Tibial artery (tissue), 4 donors: ENCODE results near the gene POLR2E.
A peak's percentile ranks its signal among the peaks of the same experiment; 100 is the strongest.

Source experiments
- DNase-seq, 2 donors: peaks; one replicate each; pipeline ENCODE4 v3.0.0-alpha.2; 2019
- H3K27ac ChIP-seq, 2 donors: fragments of 200-600 bp; sonication (generic) in 1 of 2; 1 replicate in 1 of 2; 2 replicates in 1 of 2; pipeline ENCODE4 v1.5.1; 2018 to 2019; ENCODE audit warnings: mild to moderate bottlenecking in 1 of 2
- H3K27me3 ChIP-seq, 2 donors: fragments of 200-600 bp; sonication (generic) in 1 of 2; one replicate each; pipeline versions ENCODE4 v1.5.1 to v1.6.0; 2016 to 2019
- H3K36me3 ChIP-seq, 3 donors: fragments of 200-600 bp; sonication (generic) in 2 of 3; one replicate each; pipeline ENCODE4 v1.5.1; 2016 to 2019; ENCODE audit warnings: mild to moderate bottlenecking in 2 of 3
- H3K4me1 ChIP-seq, 4 donors: fragments of 200-600 bp; sonication (generic) in 2 of 4; 1 replicate in 3 of 4; 2 replicates in 1 of 4; pipeline ENCODE4 v1.5.1; 2016 to 2019
- H3K4me3 ChIP-seq, 2 donors: fragments of 200-600 bp; sonication (generic) in 1 of 2; 1 replicate in 1 of 2; 2 replicates in 1 of 2; pipeline ENCODE4 v1.5.1; 2018 to 2019; ENCODE audit warnings: mild to moderate bottlenecking in 2 of 2
- H3K9me3 ChIP-seq, 3 donors: fragments of 200-600 bp; sonication (generic) in 1 of 3; one replicate each; pipeline ENCODE4 v1.5.1; 2016 to 2019
- intact Hi-C: fragments of 100-400 bp; cut with DNase I; formaldehyde crosslinking; loops from one replicate; pipeline ENCODE4 v1.15.0; 2023; ENCODE audit warnings: low total_unique reads
- TF ChIP-seq, protein P1 (sequence below), 2 experiments: fragments of 200-600 bp in 1 of 2; fragments of 450-650 bp in 1 of 2; IDR thresholded peaks; one replicate each; pipeline ENCODE4 v1.5.1; 2017 to 2019; ENCODE audit warnings: antibody characterized with exemption in 2 of 2, mild to moderate bottlenecking in 1 of 2, moderate library complexity in 1 of 2

Gene POLR2E

DNA sequence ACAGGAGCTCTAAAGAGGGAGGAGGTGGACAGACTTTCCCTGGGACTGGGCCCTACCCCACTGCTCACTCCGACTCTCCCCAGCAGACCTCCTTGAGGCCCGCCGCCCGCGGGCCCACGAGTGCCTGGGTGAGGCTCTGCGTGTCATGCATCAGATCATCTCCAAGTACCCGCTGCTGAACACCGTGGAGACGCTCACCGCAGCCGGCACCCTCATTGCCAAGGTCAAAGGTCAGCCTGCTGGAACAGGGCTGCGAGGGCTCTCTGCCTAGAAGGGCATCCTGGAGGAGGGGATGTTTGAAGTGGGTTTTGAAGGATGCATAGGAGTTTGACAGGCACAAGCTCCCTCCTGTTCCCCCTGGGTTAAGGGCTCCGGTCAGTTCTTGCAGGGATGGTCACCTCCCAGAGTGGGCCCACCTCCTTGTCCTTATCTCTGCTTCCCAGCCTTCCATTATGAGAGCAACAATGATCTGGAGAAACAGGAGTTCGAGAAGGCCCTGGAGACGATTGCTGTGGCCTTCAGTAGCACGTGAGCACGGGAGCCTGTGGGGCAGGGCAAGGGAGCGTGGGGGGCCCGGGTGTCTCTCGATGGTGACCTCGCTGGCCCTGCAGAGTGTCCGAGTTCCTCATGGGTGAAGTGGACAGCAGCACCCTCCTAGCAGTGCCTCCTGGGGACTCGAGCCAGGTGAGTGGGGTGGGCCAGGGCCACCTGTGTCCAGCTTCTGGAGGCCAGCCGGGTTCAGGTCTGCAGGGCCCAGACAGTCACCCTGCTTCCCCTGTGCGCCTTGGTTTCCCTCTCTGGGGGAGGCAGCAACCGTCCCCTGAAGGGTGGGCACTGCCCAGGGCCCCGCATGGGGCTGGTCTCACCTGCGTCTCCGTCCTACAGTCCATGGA, 21.9 kb downstream of the POLR2E start:
- Histone ChIP-seq H3K9me3 (no peaks in the 10 kb centered on the region), H3K4me3 (no peak overlapping the region), H3K27me3 (peaks cover 0 to 49% of the 10 kb centered on the region in 2 donors), H3K36me3 (no peaks in the 10 kb centered on the region), H3K27ac (no peak overlapping the region), H3K4me1 (peaks cover 3 to 24% (median 16%) of the 10 kb centered on the region in 4 donors)
- no peak for DNase-seq
- intact Hi-C loops: no loop called here
- TF ChIP-seq, protein P1, sequence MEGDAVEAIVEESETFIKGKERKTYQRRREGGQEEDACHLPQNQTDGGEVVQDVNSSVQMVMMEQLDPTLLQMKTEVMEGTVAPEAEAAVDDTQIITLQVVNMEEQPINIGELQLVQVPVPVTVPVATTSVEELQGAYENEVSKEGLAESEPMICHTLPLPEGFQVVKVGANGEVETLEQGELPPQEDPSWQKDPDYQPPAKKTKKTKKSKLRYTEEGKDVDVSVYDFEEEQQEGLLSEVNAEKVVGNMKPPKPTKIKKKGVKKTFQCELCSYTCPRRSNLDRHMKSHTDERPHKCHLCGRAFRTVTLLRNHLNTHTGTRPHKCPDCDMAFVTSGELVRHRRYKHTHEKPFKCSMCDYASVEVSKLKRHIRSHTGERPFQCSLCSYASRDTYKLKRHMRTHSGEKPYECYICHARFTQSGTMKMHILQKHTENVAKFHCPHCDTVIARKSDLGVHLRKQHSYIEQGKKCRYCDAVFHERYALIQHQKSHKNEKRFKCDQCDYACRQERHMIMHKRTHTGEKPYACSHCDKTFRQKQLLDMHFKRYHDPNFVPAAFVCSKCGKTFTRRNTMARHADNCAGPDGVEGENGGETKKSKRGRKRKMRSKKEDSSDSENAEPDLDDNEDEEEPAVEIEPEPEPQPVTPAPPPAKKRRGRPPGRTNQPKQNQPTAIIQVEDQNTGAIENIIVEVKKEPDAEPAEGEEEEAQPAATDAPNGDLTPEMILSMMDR (IDR thresholded peaks at IDR 0.05): no peak

GRCh38 chr19:1072371-1073015, 22.7 kb downstream of the POLR2E start:
- intact Hi-C loops: no loop called here
- H3K9me3 ChIP-seq: no peaks in the 10 kb centered on the region
- DNase-seq: no peak
- H3K4me3 ChIP-seq: no peak overlapping the region
- no peak overlapping the region for H3K27ac ChIP-seq
- TF ChIP-seq, protein P1 (IDR thresholded peaks at IDR 0.05): no peak
- H3K27me3 ChIP-seq: peaks cover 0 to 57% of the 10 kb centered on the region in 2 donors
- H3K4me1 ChIP-seq: peaks cover 3 to 25% (median 18%) of the 10 kb centered on the region in 4 donors
- H3K36me3 ChIP-seq: no peaks in the 10 kb centered on the region

GRCh38 chr19:1070931-1071791, 24.0 kb downstream of the POLR2E start:
- intact Hi-C loops: no loop called here
- Histone ChIP-seq H3K27ac (no peak overlapping the region), H3K27me3 (peaks cover 0 to 70% of the 10 kb centered on the region in 2 donors), H3K9me3 (no peaks in the 10 kb centered on the region), H3K4me1 (peaks cover 3 to 39% (median 31%) of the 10 kb centered on the region in 4 donors), H3K4me3 (peak overlapping the region in 1 of 2 donors; percentile 23), H3K36me3 (no peaks in the 10 kb centered on the region)
- DNase-seq: no peak
- TF ChIP-seq, protein P1 (IDR thresholded peaks at IDR 0.05): no peak

DNA sequence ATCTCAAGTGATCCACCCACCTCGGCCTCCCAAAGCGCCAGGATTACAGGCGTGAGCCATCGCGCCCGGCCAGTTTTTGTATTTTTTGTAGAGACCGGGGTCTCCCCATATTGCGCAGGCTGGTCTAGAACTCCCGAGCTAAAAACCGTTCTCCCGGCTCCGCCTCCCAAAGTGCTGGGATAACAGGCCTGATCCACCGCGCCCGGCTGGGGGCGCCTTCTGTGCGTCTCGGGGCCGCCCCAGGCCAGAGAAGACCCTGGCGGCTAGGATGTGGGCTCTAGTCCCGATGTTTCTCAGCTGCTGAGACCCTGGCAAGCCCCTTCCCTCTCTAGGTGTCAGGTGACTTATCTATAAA, 24.6 kb downstream of the POLR2E start:
- peaks cover 3 to 45% (median 35%) of the 10 kb centered on the region in 4 donors for H3K4me1 ChIP-seq
- no peak overlapping the region for H3K27ac ChIP-seq
- no peaks in the 10 kb centered on the region for H3K9me3 ChIP-seq
- TF ChIP-seq, protein P1 (IDR thresholded peaks at IDR 0.05): no peak
- no peak for DNase-seq
- no peaks in the 10 kb centered on the region for H3K36me3 ChIP-seq
- intact Hi-C loops: no loop called here
- H3K4me3 ChIP-seq: no peak overlapping the region
- H3K27me3 ChIP-seq: peaks cover 0 to 76% of the 10 kb centered on the region in 2 donors

- TF ChIP-seq, protein P1 (IDR thresholded peaks at IDR 0.05): no peak
- H3K27ac ChIP-seq: no peak overlapping the region
- peak overlapping the region in 1 of 2 donors; percentile 51 for H3K4me3 ChIP-seq
- H3K36me3 ChIP-seq: no peaks in the 10 kb centered on the region
- intact Hi-C loops: no loop called here
- H3K27me3 ChIP-seq: peaks cover 0 to 80% of the 10 kb centered on the region in 2 donors
- no peaks in the 10 kb centered on the region for H3K9me3 ChIP-seq
- H3K4me1 ChIP-seq: peaks cover 3 to 58% (median 47%) of the 10 kb centered on the region in 4 donors
- DNase-seq: peak; percentile 76 to 82
These were observed 26.0 kb downstream of the POLR2E start for GRCh38 chr19:1069009-1069779.
